ENCODE results near the gene SLC25A14.
A peak's percentile ranks its signal among the peaks of the same experiment; 100 is the strongest.

The SLC25A14 gene

DNA sequence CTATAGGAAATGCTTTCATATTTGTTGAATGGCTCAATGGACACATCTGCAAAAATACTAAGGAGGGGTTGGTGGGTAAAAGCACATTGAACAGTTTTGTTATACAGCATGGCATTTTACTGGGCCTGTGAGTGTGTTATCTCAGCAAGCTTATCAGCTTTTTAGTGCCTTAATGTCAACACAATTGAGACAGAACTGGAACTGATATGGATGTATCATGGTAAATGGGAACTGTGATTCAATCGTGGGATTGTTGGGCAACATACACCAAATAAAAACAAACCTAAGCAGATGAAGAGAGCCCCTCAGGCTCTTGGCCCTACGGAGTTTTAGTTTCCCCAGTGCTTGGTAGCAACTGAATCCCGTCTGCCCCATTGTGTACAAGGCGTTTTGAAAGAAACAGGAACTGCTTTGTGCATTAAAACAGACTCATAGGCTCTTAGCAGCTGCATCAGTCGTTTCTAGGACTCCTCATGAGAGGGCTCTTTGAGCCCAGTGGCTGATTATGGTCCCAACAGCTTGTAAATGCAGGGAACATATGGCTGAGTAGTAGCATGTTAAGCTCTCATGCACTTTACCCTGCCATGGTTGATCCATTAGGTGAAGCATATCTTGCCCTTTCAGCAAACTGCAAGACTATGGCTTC is 38.4 kb downstream of the SLC25A14 start:
- Histone ChIP-seq H3K4me3 (ENCODE audit: low read length in 2 of 2) (no peak overlapping the region), H3K9me3 (ENCODE audit: control insufficient read depth in 2 of 2, low read length in 2 of 2) (no peaks in the 10 kb centered on the region), H3K9ac (ENCODE audit: low read length in 2 of 2) (no peak overlapping the region), H3K27ac (ENCODE audit: low read length) (no peak overlapping the region), H3K4me1 (ENCODE audit: control insufficient read depth, insufficient read depth, low read length) (no peaks in the 10 kb centered on the region), H3K27me3 (ENCODE audit: control insufficient read depth in 1 of 2, insufficient read depth in 2 of 2, low read length in 2 of 2) (peaks cover 0 to 11% of the 10 kb centered on the region in 2 donors), H3K36me3 (ENCODE audit: control insufficient read depth in 2 of 2, insufficient read depth in 2 of 2, low read length in 2 of 2) (no peaks in the 10 kb centered on the region)

DNA sequence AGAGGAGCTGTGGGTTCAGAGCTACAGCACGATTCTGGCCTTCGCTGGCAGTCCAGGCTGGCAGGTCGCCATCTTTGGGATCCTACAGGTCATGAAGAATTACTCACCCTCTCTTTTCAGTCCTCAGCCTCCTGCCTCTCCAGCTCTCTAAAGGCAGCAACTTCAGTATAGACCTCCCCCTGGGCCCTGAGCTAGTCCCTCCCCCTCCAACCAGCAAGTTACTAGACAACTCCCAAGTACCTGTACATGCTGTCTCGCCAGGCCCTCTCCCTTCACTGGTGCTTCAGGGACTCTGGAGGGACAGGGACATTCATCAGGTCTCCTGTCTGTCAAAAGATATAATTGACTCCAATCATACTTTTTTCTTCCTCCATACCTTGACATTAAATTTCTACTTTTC is 45.8 kb downstream of the SLC25A14 start, which contains the start of gene GPR119:
TSS of gene GPR119 (minus strand) at position 155 of the 400 bp plus-strand sequence. CDS start 227 bp downstream, outside the sequence.
- H3K36me3 ChIP-seq (ENCODE audit: control insufficient read depth in 2 of 2, insufficient read depth in 2 of 2, low read length in 2 of 2), result no peaks in the 10 kb centered on the region
- H3K4me3 ChIP-seq (ENCODE audit: low read length in 2 of 2), result no peak within 1 kb of the TSS
- peaks cover 0 to 17% of the 10 kb centered on the region in 2 donors for H3K27me3 ChIP-seq (ENCODE audit: control insufficient read depth in 1 of 2, insufficient read depth in 2 of 2, low read length in 2 of 2)

DNA sequence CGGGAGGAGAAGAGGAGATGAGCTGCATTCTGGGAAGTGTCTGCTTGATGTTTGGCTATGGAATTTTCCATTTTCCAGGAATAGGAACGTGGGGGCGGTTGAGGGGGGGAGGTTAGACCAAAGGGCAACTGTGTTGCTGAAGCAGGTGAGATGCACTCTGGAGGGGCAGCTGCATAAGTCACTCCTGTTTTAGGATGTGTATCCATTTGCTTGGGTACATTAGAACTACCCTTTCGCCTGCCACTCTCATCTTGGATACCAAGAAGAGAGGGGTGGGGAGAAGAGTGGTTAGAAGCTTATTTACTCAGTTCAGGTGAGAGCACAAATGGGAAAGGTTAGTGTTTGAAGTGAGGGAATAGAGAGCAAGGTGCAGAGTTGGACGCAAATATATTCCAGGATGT is 46.7 kb downstream of the SLC25A14 start:
- Histone ChIP-seq H3K9me3 (ENCODE audit: control insufficient read depth in 2 of 2, low read length in 2 of 2) (no peaks in the 10 kb centered on the region), H3K27me3 (ENCODE audit: control insufficient read depth in 1 of 2, insufficient read depth in 2 of 2, low read length in 2 of 2) (peaks cover 0 to 17% of the 10 kb centered on the region in 2 donors), H3K9ac (ENCODE audit: low read length in 2 of 2) (no peak overlapping the region), H3K4me3 (ENCODE audit: low read length in 2 of 2) (no peak overlapping the region), H3K36me3 (ENCODE audit: control insufficient read depth in 2 of 2, insufficient read depth in 2 of 2, low read length in 2 of 2) (no peaks in the 10 kb centered on the region), H3K4me1 (ENCODE audit: control insufficient read depth, insufficient read depth, low read length) (no peaks in the 10 kb centered on the region), H3K27ac (ENCODE audit: low read length) (no peak overlapping the region)

More for the DNA sequence above, 45.8 kb downstream of the SLC25A14 start, which contains the start of gene GPR119:
- Histone ChIP-seq H3K4me1 (ENCODE audit: control insufficient read depth, insufficient read depth, low read length) (no peaks in the 10 kb centered on the region), H3K27ac (ENCODE audit: low read length) (no peak within 1 kb of the TSS), H3K9me3 (ENCODE audit: control insufficient read depth in 2 of 2, low read length in 2 of 2) (no peaks in the 10 kb centered on the region), H3K9ac (ENCODE audit: low read length in 2 of 2) (no peak within 1 kb of the TSS)

DNA sequence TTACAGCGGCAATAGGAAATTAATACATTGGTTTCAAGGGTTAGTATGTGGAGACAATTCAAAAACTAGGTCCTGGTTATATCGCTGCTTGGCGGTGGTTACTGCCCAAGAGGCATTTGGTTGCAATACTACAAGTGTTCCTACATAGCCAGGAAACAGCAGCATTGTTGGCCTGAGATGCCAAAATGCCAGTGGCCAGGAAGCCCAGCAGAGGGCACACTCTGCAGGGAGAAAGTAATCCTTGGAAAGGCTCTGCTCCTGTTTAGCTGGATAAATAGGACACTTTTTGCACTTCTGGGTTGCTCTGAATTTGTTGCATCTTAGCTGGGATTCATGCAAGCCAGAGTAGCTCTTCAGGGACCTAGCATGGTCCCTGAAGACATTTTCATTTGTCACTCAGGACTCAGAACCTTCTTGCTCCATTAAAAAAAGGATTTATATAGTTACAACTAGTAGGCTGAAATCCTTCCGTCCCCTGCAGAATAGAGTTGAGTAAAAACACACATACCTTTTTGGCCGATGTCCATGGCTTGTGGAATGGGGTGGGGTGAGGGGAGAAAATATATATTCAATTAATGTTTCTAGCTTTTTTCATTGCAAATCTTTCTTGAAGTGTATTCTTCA is 53.8 kb downstream of the SLC25A14 start:
- Histone ChIP-seq H3K27me3 (ENCODE audit: control insufficient read depth in 1 of 2, insufficient read depth in 2 of 2, low read length in 2 of 2) (peaks cover 0 to 7% of the 10 kb centered on the region in 2 donors), H3K4me3 (ENCODE audit: low read length in 2 of 2) (no peak overlapping the region), H3K36me3 (ENCODE audit: control insufficient read depth in 2 of 2, insufficient read depth in 2 of 2, low read length in 2 of 2) (no peaks in the 10 kb centered on the region), H3K27ac (ENCODE audit: low read length) (no peak overlapping the region), H3K4me1 (ENCODE audit: control insufficient read depth, insufficient read depth, low read length) (no peaks in the 10 kb centered on the region), H3K9me3 (ENCODE audit: control insufficient read depth in 2 of 2, low read length in 2 of 2) (no peaks in the 10 kb centered on the region), H3K9ac (ENCODE audit: low read length in 2 of 2) (no peak overlapping the region)

DNA sequence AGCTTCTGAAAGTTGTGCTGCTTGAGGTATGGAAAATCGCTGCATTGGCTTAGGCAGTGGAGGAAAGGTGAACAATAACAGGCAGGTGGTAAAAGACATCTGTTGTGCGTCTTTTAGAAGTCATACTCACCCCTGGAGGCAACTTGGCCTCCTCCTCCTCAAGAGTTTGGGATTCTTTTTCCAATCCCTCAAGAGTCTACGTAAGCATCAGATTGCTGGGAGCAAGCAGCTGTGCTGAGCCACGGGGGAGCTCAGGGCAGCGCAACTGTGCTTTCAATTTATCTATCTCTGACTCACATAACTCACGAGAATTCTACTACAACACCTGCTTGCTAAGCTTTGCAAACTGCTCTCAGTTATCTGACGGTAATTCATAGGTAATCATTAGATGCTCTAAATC is 55.6 kb downstream of the SLC25A14 start:
- H3K27ac ChIP-seq (ENCODE audit: low read length), result no peak overlapping the region

DNA sequence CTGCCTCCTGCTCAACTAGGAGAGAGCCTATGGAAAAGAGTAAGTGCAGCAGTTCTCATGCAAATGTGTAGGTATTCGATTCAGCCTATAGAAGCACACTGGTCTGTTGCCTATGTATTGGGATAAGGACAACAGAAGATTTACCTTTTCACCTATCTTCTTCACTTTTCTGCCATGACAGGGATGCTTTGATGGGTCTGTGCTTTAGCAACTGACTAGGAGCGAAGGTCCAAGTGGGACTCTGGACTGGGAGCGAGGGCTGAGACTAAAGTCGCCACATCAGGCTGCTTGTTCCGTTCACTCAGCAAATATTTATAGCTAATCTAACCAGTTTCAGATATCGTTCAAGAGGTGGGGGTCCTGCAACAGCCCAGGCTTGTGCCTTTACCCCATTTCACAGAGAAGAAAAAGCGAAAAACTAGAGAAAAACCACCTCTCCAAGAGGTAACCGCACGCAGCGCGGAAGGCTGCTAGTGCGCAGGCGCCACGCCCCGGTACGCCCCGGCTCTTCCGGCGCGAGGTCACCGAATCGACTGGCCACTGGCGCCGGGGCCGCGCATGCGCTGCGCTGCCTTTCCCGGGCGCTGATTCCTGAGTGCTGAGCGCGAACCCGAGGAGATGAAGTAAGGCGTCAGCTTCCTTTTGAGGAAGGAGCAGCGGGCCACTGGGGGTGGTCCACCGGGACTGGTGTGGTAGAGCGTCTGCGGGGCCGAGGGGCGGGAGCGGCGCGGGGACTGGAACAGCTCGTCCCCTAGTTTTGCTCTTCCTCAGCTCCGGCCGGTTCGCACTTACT is 61.9 kb downstream of the SLC25A14 start, which contains the start of gene RBMX2:
TSS of gene RBMX2 (plus strand) at position 573 of the 793 bp plus-strand sequence. CDS start at position 619, 46 bp downstream.
- H3K4me1 ChIP-seq (ENCODE audit: control insufficient read depth, insufficient read depth, low read length), result peaks cover 3% of the 10 kb centered on the region
- H3K9ac ChIP-seq (ENCODE audit: low read length in 2 of 2), result peak within 1 kb of the TSS; percentile 76 to 82
- H3K27me3 ChIP-seq (ENCODE audit: control insufficient read depth in 1 of 2, insufficient read depth in 2 of 2, low read length in 2 of 2), result peaks cover 0 to 3% of the 10 kb centered on the region in 2 donors
- peaks cover 0 to 2% of the 10 kb centered on the region in 2 donors for H3K36me3 ChIP-seq (ENCODE audit: control insufficient read depth in 2 of 2, insufficient read depth in 2 of 2, low read length in 2 of 2)
- H3K27ac ChIP-seq (ENCODE audit: low read length), result peak within 1 kb of the TSS; percentile 55
- no peaks in the 10 kb centered on the region for H3K9me3 ChIP-seq (ENCODE audit: control insufficient read depth in 2 of 2, low read length in 2 of 2)
- H3K4me3 ChIP-seq (ENCODE audit: low read length in 2 of 2), result peak within 1 kb of the TSS; percentile 67 to 80

More for the DNA sequence above, 55.6 kb downstream of the SLC25A14 start:
- peaks cover 0 to 11% of the 10 kb centered on the region in 2 donors for H3K27me3 ChIP-seq (ENCODE audit: control insufficient read depth in 1 of 2, insufficient read depth in 2 of 2, low read length in 2 of 2)
- no peaks in the 10 kb centered on the region for H3K4me1 ChIP-seq (ENCODE audit: control insufficient read depth, insufficient read depth, low read length)
- no peak overlapping the region for H3K4me3 ChIP-seq (ENCODE audit: low read length in 2 of 2)
- no peaks in the 10 kb centered on the region for H3K36me3 ChIP-seq (ENCODE audit: control insufficient read depth in 2 of 2, insufficient read depth in 2 of 2, low read length in 2 of 2)
- H3K9me3 ChIP-seq (ENCODE audit: control insufficient read depth in 2 of 2, low read length in 2 of 2), result no peaks in the 10 kb centered on the region
- no peak overlapping the region for H3K9ac ChIP-seq (ENCODE audit: low read length in 2 of 2)

DNA sequence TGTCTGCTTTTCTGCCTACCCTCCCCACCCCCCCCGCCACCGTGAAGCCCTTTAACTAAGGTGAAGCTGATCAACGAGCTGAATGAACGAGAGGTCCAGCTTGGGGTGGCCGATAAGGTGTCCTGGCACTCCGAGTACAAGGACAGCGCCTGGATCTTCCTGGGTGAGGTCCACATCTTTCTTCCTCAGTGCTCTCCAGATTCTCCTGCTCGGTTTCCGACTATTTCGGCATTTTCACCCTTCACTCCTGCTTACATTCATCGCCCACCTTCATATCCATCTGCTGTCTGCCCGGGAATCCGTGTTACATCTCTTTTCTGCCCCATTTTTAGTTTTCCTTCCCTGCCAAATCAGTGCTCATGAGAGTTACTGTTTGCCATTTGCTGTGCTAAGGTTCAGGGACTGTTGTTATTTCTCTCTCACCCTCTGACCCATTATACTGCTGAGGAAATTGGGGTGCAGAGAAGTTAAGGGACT is 62.5 kb downstream of the SLC25A14 start:
- peaks cover 0 to 3% of the 10 kb centered on the region in 2 donors for H3K27me3 ChIP-seq (ENCODE audit: control insufficient read depth in 1 of 2, insufficient read depth in 2 of 2, low read length in 2 of 2)
- H3K36me3 ChIP-seq (ENCODE audit: control insufficient read depth in 2 of 2, insufficient read depth in 2 of 2, low read length in 2 of 2), result peaks cover 0 to 2% of the 10 kb centered on the region in 2 donors
- H3K9me3 ChIP-seq (ENCODE audit: control insufficient read depth in 2 of 2, low read length in 2 of 2), result no peaks in the 10 kb centered on the region
- H3K9ac ChIP-seq (ENCODE audit: low read length in 2 of 2), result peak overlapping the region; percentile 76 to 82
- H3K4me1 ChIP-seq (ENCODE audit: control insufficient read depth, insufficient read depth, low read length), result peaks cover 3% of the 10 kb centered on the region
- peak overlapping the region; percentile 55 for H3K27ac ChIP-seq (ENCODE audit: low read length)
- H3K4me3 ChIP-seq (ENCODE audit: low read length in 2 of 2), result peak overlapping the region; percentile 67 to 80

DNA sequence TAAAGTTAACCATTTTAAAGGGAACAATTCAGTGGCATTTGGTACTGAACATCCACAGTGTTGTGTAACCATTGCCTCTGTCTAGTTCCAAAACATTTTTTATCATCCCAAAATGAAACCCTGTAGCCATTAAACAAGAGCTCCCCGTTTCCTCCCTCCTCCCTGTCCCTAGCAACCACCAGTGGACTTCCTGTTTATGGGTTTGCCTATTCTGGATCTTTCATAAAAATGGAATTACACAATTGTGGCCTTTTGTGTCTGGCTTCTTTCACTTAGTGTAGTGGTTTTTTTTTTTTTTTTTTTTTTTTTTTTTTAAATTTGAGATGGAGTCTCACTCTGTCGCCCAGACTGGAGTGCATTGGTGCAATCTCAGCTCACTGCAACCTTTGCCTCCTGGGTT is 73.7 kb downstream of the SLC25A14 start:
- Histone ChIP-seq H3K4me3 (ENCODE audit: low read length in 2 of 2) (no peak overlapping the region), H3K27ac (ENCODE audit: low read length) (no peak overlapping the region), H3K36me3 (ENCODE audit: control insufficient read depth in 2 of 2, insufficient read depth in 2 of 2, low read length in 2 of 2) (peaks cover 12 to 17% of the 10 kb centered on the region in 2 donors), H3K4me1 (ENCODE audit: control insufficient read depth, insufficient read depth, low read length) (no peaks in the 10 kb centered on the region), H3K9me3 (ENCODE audit: control insufficient read depth in 2 of 2, low read length in 2 of 2) (no peaks in the 10 kb centered on the region), H3K9ac (ENCODE audit: low read length in 2 of 2) (no peak overlapping the region), H3K27me3 (ENCODE audit: control insufficient read depth in 1 of 2, insufficient read depth in 2 of 2, low read length in 2 of 2) (peaks cover 0 to 2% of the 10 kb centered on the region in 2 donors)

DNA sequence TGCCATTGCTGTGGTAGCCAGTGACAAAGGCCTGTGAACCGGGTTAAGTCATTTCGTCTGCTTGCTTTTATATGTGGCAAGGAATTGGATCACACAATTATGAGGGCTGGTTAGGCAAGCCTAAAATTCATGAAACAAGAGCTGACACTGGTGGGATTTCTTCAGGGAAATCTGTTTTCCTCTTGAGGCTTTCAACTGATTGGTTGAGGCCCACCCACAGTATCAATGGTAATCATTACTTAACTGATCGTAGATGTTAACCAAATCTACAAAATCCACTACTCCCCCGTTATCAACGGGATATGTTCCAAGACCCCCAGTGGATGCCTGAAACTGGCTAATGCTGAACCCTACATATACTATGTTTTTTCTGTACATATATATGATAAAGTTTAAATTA is 75.1 kb downstream of the SLC25A14 start:
- Histone ChIP-seq H3K36me3 (ENCODE audit: control insufficient read depth in 2 of 2, insufficient read depth in 2 of 2, low read length in 2 of 2) (peaks cover 8 to 10% of the 10 kb centered on the region in 2 donors), H3K4me1 (ENCODE audit: control insufficient read depth, insufficient read depth, low read length) (no peaks in the 10 kb centered on the region), H3K4me3 (ENCODE audit: low read length in 2 of 2) (no peak overlapping the region), H3K9ac (ENCODE audit: low read length in 2 of 2) (no peak overlapping the region), H3K9me3 (ENCODE audit: control insufficient read depth in 2 of 2, low read length in 2 of 2) (no peaks in the 10 kb centered on the region), H3K27ac (ENCODE audit: low read length) (no peak overlapping the region), H3K27me3 (ENCODE audit: control insufficient read depth in 1 of 2, insufficient read depth in 2 of 2, low read length in 2 of 2) (no peaks in the 10 kb centered on the region)

DNA sequence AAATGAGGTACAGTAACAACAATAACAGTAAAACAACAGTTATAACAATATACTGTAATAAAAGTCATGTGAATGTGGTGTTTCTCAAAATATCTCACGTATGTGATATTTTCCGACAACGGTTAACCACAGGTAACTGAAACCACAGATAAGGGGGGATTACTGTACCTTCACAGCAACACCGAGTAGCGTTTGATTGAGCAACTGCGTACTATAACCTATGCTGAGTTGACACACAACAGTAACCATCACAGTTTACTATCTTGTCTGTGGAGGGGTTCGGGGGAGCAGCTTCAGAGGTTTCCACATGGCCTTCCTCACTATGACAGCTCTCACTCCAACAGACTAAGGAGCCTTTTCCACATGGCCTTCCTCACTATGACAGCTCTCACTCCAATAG is 75.5 kb downstream of the SLC25A14 start:
- no peaks in the 10 kb centered on the region for H3K9me3 ChIP-seq (ENCODE audit: control insufficient read depth in 2 of 2, low read length in 2 of 2)
- H3K4me1 ChIP-seq (ENCODE audit: control insufficient read depth, insufficient read depth, low read length), result no peaks in the 10 kb centered on the region
- no peaks in the 10 kb centered on the region for H3K27me3 ChIP-seq (ENCODE audit: control insufficient read depth in 1 of 2, insufficient read depth in 2 of 2, low read length in 2 of 2)
- no peak overlapping the region for H3K9ac ChIP-seq (ENCODE audit: low read length in 2 of 2)
- H3K27ac ChIP-seq (ENCODE audit: low read length), result no peak overlapping the region
- H3K36me3 ChIP-seq (ENCODE audit: control insufficient read depth in 2 of 2, insufficient read depth in 2 of 2, low read length in 2 of 2), result peaks cover 6 to 8% of the 10 kb centered on the region in 2 donors
- H3K4me3 ChIP-seq (ENCODE audit: low read length in 2 of 2), result no peak overlapping the region
